Neural progenitor cell (in vitro differentiated cells): Measurements from ENCODE around the gene LIG1. TPM values are rescaled to one million over a fixed set of nuclear protein-coding genes. Genes with fewer than 3 reads are reported as not detected.

Source experiments
- DNase-seq: peaks from one replicate; pipeline ENCODE4 v3.0.0-alpha.2; 2016; ENCODE audit warnings: low spot score
- H2AFZ ChIP-seq: fragments of 200-600 bp; sonication (generic); replicated peaks from 2 replicates; pipeline ENCODE4 v1.6.1; 2016; ENCODE audit warnings: antibody characterized with exemption
- H3F3A ChIP-seq: fragments of 200-600 bp; sonication (generic); 2 replicates; pipeline ENCODE4 v1.6.1; 2016; ENCODE audit warnings: antibody characterized with exemption, low read depth
- H3K27ac ChIP-seq: fragments of 200-600 bp; sonication (generic); 2 replicates; pipeline ENCODE4 v1.5.1; 2016; ENCODE audit warnings: mild to moderate bottlenecking
- H3K27me3 ChIP-seq: fragments of 200-600 bp; sonication (generic); 2 replicates; pipeline ENCODE4 v1.6.1; 2016; ENCODE audit warnings: mild to moderate bottlenecking, moderate library complexity
- H3K36me3 ChIP-seq: fragments of 200-600 bp; sonication (generic); 2 replicates; pipeline ENCODE4 v1.5.1; 2016
- H3K4me1 ChIP-seq: fragments of 200-600 bp; sonication (generic); 2 replicates; pipeline ENCODE4 v1.6.1; 2016; ENCODE audit warnings: mixed run types
- H3K4me2 ChIP-seq: fragments of 200-600 bp; sonication (generic); 2 replicates; pipeline ENCODE4 v1.6.1; 2016
- H3K4me3 ChIP-seq: fragments of 200-600 bp; sonication (generic); 2 replicates; pipeline ENCODE4 v1.5.1; 2016
- H3K79me2 ChIP-seq: fragments of 200-600 bp; sonication (generic); 2 replicates; pipeline ENCODE4 v1.6.1; 2016; ENCODE audit warnings: low read depth
- H3K9ac ChIP-seq: fragments of 200-600 bp; sonication (generic); 2 replicates; pipeline ENCODE4 v1.6.1; 2016
- H3K9me3 ChIP-seq: fragments of 200-600 bp; sonication (generic); 2 replicates; pipeline ENCODE4 v1.5.1; 2016; ENCODE audit warnings: low read depth
- H4K20me1 ChIP-seq: fragments of 200-600 bp; sonication (generic); 2 replicates; pipeline ENCODE4 v1.6.1; 2016; ENCODE audit warnings: low read depth
- H3K27ac Mint-ChIP-seq: 3 replicates; pipeline ENCODE4 v1.8.0; 2021; ENCODE audit warnings: mixed read lengths
- H3K27me3 Mint-ChIP-seq: 2 replicates; pipeline ENCODE4 v1.8.0; 2022; ENCODE audit warnings: low read depth, mild to moderate bottlenecking, inconsistent platforms, moderate library complexity, mixed read lengths; ENCODE audit not compliant: insufficient read depth
- H3K36me3 Mint-ChIP-seq: 3 replicates; pipeline ENCODE4 v1.8.0; 2021; ENCODE audit warnings: mixed read lengths
- H3K4me1 Mint-ChIP-seq: 3 replicates; pipeline ENCODE4 v1.8.0; 2021; ENCODE audit warnings: mixed read lengths
- H3K4me3 Mint-ChIP-seq: 3 replicates; pipeline ENCODE4 v1.8.0; 2021; ENCODE audit warnings: mild to moderate bottlenecking, moderate library complexity, mixed read lengths
- H3K9me3 Mint-ChIP-seq: 3 replicates; pipeline ENCODE4 v1.8.0; 2020; ENCODE audit warnings: mixed read lengths
- CTCF ChIP-seq: fragments of 200-600 bp; sonication (generic); IDR thresholded peaks from 2 replicates; pipeline ENCODE4 v1.5.1; 2017; ENCODE audit warnings: antibody characterized with exemption, mild to moderate bottlenecking
- EZH2 ChIP-seq: fragments of 200-600 bp; sonication (generic); IDR thresholded peaks from 2 replicates; pipeline ENCODE4 v1.6.1; 2017; ENCODE audit warnings: antibody characterized with exemption, mild to moderate bottlenecking, moderate library complexity
- EZH2phosphoT487 ChIP-seq: fragments of 200-600 bp; sonication (generic); IDR thresholded peaks from 2 replicates; pipeline ENCODE4 v1.6.1; 2017; ENCODE audit warnings: antibody characterized with exemption
- total RNA-seq: library from RNA; depleted of rRNA; stranded (reverse); fragments of >200 nt; gene quantifications from 2 replicates; pipeline ENCODE4 v1.2.3, GENCODE V29; 2015; ENCODE audit warnings: low replicate concordance

The LIG1 gene
- total RNA-seq, 1 donor from 2014 or later, result 40.0 TPM

GRCh38 chr19:48118131-48118517 lies 52.0 kb downstream of the LIG1 start:
- Histone ChIP-seq H3K9me3 (no peaks in the 10 kb centered on the region), H4K20me1 (no peaks in the 10 kb centered on the region), H3K4me1 (peaks cover under 1% of the 10 kb centered on the region), H3F3A (no peaks in the 10 kb centered on the region), H3K4me3 (no peak overlapping the region), H3K4me2 (no peak overlapping the region), H3K27ac (no peak overlapping the region), H3K36me3 (no peaks in the 10 kb centered on the region), H3K79me2 (no peaks in the 10 kb centered on the region), H3K27me3 (no peaks in the 10 kb centered on the region), H2AFZ (no peak overlapping the region), H3K9ac (no peak overlapping the region)
- DNase-seq, result no peak
- H3K27ac Mint-ChIP-seq, result no peak overlapping the region
- H3K9me3 Mint-ChIP-seq, result no peaks in the 10 kb centered on the region
- H3K27me3 Mint-ChIP-seq, result peaks cover 2% of the 10 kb centered on the region
- H3K4me1 Mint-ChIP-seq, result peaks cover under 1% of the 10 kb centered on the region
- TF ChIP-seq EZH2 (no peak), EZH2phosphoT487 (no peak), CTCF (no peak)
- no peak overlapping the region for H3K4me3 Mint-ChIP-seq
- H3K36me3 Mint-ChIP-seq, result peaks cover 31% of the 10 kb centered on the region

DNA sequence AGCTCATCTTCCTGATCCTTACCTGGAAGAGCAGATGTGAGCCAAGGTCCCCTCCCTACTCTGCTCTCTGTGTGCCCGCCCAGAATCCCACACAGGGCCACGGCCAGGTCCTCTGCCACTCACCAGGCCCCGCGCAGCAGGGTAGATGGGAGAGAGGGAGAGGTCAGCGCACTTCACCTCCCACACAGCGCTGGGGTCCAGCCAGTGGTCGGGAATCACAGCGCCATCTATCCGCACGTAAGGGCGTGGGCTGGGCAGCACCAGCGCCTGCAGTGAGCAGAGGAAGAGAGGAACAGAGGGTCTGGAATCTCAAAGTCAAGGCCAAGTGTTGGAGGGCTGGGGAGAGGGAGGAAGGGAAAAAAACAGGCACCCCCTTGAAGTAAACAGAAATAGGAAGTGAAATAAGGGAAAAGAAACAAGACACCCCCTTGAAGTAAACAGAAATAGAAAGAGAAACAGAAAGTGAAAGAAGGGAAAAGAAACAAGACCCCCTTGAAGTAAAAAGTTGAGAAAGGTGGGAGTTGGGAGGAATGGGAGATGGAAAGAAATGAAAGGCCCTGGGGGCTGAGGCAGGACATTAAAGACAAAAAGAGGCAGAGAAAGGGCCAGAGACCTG lies 52.5 kb downstream of the LIG1 start:
- peaks cover 32% of the 10 kb centered on the region for H3K36me3 Mint-ChIP-seq
- no peaks in the 10 kb centered on the region for H3K36me3 ChIP-seq
- no peaks in the 10 kb centered on the region for H3K4me1 Mint-ChIP-seq

GRCh38 chr19:48113190-48113917 lies 56.8 kb downstream of the LIG1 start:
- DNase-seq, result no peak
- no peak overlapping the region for H3K27ac Mint-ChIP-seq
- H3K9me3 ChIP-seq, result no peaks in the 10 kb centered on the region

More for the DNA sequence above, 52.5 kb downstream of the LIG1 start:
- Histone ChIP-seq H4K20me1 (no peaks in the 10 kb centered on the region), H3K9me3 (no peaks in the 10 kb centered on the region), H3K27me3 (no peaks in the 10 kb centered on the region), H3K79me2 (no peaks in the 10 kb centered on the region), H3K9ac (no peak overlapping the region), H2AFZ (no peak overlapping the region), H3F3A (no peaks in the 10 kb centered on the region), H3K4me3 (no peak overlapping the region), H3K4me2 (no peak overlapping the region), H3K4me1 (no peaks in the 10 kb centered on the region), H3K27ac (no peak overlapping the region)
- Mint-ChIP-seq H3K4me3 (no peak overlapping the region), H3K9me3 (no peaks in the 10 kb centered on the region), H3K27me3 (peaks cover 2% of the 10 kb centered on the region), H3K27ac (no peak overlapping the region)
- no peak for DNase-seq
- TF ChIP-seq EZH2 (no peak), CTCF (no peak), EZH2phosphoT487 (no peak)

More at GRCh38 chr19:48113190-48113917, 56.8 kb downstream of the LIG1 start:
- H3K4me1 Mint-ChIP-seq, result peaks cover 5% of the 10 kb centered on the region
- H3K36me3 ChIP-seq, result no peaks in the 10 kb centered on the region
- H3K4me2 ChIP-seq, result no peak overlapping the region
- no peak overlapping the region for H3K9ac ChIP-seq
- no peak overlapping the region for H2AFZ ChIP-seq
- H3K36me3 Mint-ChIP-seq, result peaks cover 14% of the 10 kb centered on the region
- H3K27me3 Mint-ChIP-seq, result peaks cover 2% of the 10 kb centered on the region
- peaks cover 3% of the 10 kb centered on the region for H3K4me1 ChIP-seq
- TF ChIP-seq EZH2phosphoT487 (no peak), CTCF (no peak), EZH2 (no peak)
- no peaks in the 10 kb centered on the region for H3K27me3 ChIP-seq
- no peak overlapping the region for H3K4me3 ChIP-seq
- no peaks in the 10 kb centered on the region for H4K20me1 ChIP-seq
- H3K4me3 Mint-ChIP-seq, result no peak overlapping the region
- no peak overlapping the region for H3K27ac ChIP-seq
- no peaks in the 10 kb centered on the region for H3K9me3 Mint-ChIP-seq
- no peaks in the 10 kb centered on the region for H3F3A ChIP-seq
- H3K79me2 ChIP-seq, result no peaks in the 10 kb centered on the region
